GM19351 (cell line): ENCODE measurements around the gene VANGL2.

ENCODE experiments used
- ATAC-seq: cut with Tn5 transposase; IDR thresholded peaks from one replicate; pipeline ENCODE4 v1.9.1; 2021; ENCODE audit warnings: mild to moderate bottlenecking, moderate library complexity; ENCODE audit not compliant: unreplicated experiment

VANGL2 gene

GRCh38 chr1:160400223-160400645 is at the start of gene VANGL2:
TSS of gene VANGL2 (plus strand) at chr1:160400564. CDS start at chr1:160415838, 15,274 bp downstream.
- ATAC-seq: no peak

- ATAC-seq: no peak
Measured at GRCh38 chr1:160351629-160352028, 48.7 kb upstream of the VANGL2 start.

- no peak for ATAC-seq
Measured at GRCh38 chr1:160352555-160352954, 47.8 kb upstream of the VANGL2 start.

- ATAC-seq: no peak
Measured at GRCh38 chr1:160353223-160353622, 47.1 kb upstream of the VANGL2 start.

GRCh38 chr1:160354388-160354985 is 45.9 kb upstream of the VANGL2 start:
- no peak for ATAC-seq

GRCh38 chr1:160357286-160358002 is 42.9 kb upstream of the VANGL2 start:
- ATAC-seq: no peak

GRCh38 chr1:160358073-160358472 is 42.3 kb upstream of the VANGL2 start:
- no peak for ATAC-seq

GRCh38 chr1:160359559-160360226 is 40.7 kb upstream of the VANGL2 start:
- ATAC-seq: no peak

GRCh38 chr1:160360227-160360695 is 40.1 kb upstream of the VANGL2 start:
- ATAC-seq: no peak

GRCh38 chr1:160361199-160361598 is 39.2 kb upstream of the VANGL2 start:
- ATAC-seq: no peak

- ATAC-seq: no peak
Measured at GRCh38 chr1:160361814-160362167, 38.6 kb upstream of the VANGL2 start.

GRCh38 chr1:160362168-160362957 is 38.0 kb upstream of the VANGL2 start:
- ATAC-seq: no peak

GRCh38 chr1:160363010-160363409 is 37.4 kb upstream of the VANGL2 start:
- ATAC-seq: no peak

GRCh38 chr1:160363951-160364735 is 36.2 kb upstream of the VANGL2 start:
- no peak for ATAC-seq

- ATAC-seq: no peak
Measured at GRCh38 chr1:160365325-160365724, 35.0 kb upstream of the VANGL2 start.

- ATAC-seq: no peak
Measured at GRCh38 chr1:160366731-160367515, 33.4 kb upstream of the VANGL2 start, which contains the start of gene NHLH1. TSS of gene NHLH1 (plus strand) at chr1:160367071. CDS start at chr1:160370732, 3,661 bp downstream.

GRCh38 chr1:160367516-160367900 is 32.9 kb upstream of the VANGL2 start:
- ATAC-seq: no peak

GRCh38 chr1:160367934-160368923 is 32.1 kb upstream of the VANGL2 start:
- no peak for ATAC-seq
